ENCODE data around the gene CCHCR1. TPM values are rescaled to one million over a fixed set of nuclear protein-coding genes. Genes with fewer than 3 reads are reported as not detected.

The CCHCR1 gene
- polyA plus RNA-seq, 2 of the 4 experiments (the other 2 are of a cell fraction) = 7.4 to 15.3 TPM

DNA sequence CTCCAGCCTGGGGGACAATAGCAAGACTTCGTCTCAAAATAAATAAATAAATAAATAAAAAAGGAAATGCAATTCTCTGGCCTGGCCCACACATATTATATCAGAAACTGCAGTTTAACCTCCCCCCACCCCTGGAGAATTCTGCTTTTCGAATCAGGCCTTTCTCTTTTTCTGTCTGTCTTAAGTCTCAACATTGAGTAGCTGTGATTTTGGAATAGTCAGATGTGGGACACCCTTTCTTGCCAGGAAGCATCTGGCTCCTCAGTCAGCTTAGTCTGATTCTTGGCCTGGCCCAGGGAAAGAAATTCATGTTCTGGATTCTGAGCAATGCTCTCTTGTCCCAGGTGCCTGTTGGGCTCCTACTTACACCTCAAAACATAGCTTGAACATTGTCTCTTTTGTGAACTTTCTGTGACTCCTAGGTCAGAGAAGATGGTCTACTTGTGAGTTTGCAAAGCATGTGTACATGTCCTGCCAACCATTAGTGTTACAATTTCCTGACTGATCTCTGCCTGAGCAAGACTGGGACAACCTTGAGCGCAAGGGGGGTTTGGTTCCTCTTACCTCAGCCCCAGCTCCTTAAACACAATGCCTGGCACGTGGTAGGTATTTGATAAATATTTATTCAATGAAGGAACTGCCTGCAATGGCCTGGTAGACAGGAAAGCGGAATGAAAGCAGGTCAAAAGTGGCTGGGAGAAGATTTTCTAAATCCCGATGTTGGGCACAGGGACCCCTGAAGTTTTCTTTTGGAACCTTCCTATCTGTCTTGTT, 36.6 kb upstream of the CCHCR1 start:
- no peak overlapping the region for H3K27ac ChIP-seq
- no peak for ATAC-seq
- 74% methylated on average over 6 of the region's 6 CpGs for WGBS (ENCODE audit: missing lambda C conversion rate)
- H3K4me3 ChIP-seq = no peak overlapping the region
- no peak overlapping the region for H3K4me2 ChIP-seq
- no peaks in the 10 kb centered on the region for H3K9me3 ChIP-seq
- no peak for FAIRE-seq
- DNase-seq (ENCODE audit: low read depth in 1 of 2, low spot score in 1 of 2) = no peak
- ChIA-PET CTCF (interaction anchor here (0.7 to 7.5 kb wide), 9 partner anchors 49 to 279 kb away, joined by 3 to 72 read pairs (median 5); partner anchors contain the start of genes PSORS1C1 and PSORS1C2), POLR2A (no interaction called here)
- TF ChIP-seq PHF8 (IDR thresholded peaks at IDR 0.05; ENCODE audit: borderline replicate concordance, low read depth) (no peak), CBX2 (IDR thresholded peaks at IDR 0.05; ENCODE audit: borderline replicate concordance, low read depth) (no peak), EP300 (IDR thresholded peaks at IDR 0.05) (no peak), EHF (CRISPR knock-in tag; IDR thresholded peaks at IDR 0.05) (no peak), KDM5A (IDR thresholded peaks at IDR 0.05) (no peak), BCL3 (IDR thresholded peaks at IDR 0.05) (no peak), CHD4 (IDR thresholded peaks at IDR 0.05; ENCODE audit: borderline replicate concordance) (no peak)
- TF ChIP-seq, protein P1, sequence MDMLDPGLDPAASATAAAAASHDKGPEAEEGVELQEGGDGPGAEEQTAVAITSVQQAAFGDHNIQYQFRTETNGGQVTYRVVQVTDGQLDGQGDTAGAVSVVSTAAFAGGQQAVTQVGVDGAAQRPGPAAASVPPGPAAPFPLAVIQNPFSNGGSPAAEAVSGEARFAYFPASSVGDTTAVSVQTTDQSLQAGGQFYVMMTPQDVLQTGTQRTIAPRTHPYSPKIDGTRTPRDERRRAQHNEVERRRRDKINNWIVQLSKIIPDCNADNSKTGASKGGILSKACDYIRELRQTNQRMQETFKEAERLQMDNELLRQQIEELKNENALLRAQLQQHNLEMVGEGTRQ (IDR thresholded peaks at IDR 0.05) = no peak
- TF ChIP-seq, protein P2, sequence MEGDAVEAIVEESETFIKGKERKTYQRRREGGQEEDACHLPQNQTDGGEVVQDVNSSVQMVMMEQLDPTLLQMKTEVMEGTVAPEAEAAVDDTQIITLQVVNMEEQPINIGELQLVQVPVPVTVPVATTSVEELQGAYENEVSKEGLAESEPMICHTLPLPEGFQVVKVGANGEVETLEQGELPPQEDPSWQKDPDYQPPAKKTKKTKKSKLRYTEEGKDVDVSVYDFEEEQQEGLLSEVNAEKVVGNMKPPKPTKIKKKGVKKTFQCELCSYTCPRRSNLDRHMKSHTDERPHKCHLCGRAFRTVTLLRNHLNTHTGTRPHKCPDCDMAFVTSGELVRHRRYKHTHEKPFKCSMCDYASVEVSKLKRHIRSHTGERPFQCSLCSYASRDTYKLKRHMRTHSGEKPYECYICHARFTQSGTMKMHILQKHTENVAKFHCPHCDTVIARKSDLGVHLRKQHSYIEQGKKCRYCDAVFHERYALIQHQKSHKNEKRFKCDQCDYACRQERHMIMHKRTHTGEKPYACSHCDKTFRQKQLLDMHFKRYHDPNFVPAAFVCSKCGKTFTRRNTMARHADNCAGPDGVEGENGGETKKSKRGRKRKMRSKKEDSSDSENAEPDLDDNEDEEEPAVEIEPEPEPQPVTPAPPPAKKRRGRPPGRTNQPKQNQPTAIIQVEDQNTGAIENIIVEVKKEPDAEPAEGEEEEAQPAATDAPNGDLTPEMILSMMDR (IDR thresholded peaks at IDR 0.05) = no peak
- no peaks in the 10 kb centered on the region for H3K4me1 ChIP-seq

- WGBS (ENCODE audit: missing lambda C conversion rate) = 54% methylated on average over 8 of the region's 8 CpGs
- POLR2A ChIA-PET = no interaction called here
- TF ChIP-seq BCL3 (IDR thresholded peaks at IDR 0.05) = no peak
- TF ChIP-seq, protein P1 (IDR thresholded peaks at IDR 0.05) = no peak
- TF ChIP-seq HOXB5 (CRISPR knock-in tag; IDR thresholded peaks at IDR 0.05) = no peak
- TF ChIP-seq JUN (IDR thresholded peaks at IDR 0.05) = no peak
- TF ChIP-seq HOXB13 (CRISPR knock-in tag; IDR thresholded peaks at IDR 0.05; ENCODE audit: low read depth) = no peak
- no peak for TF ChIP-seq HEYL (CRISPR knock-in tag; IDR thresholded peaks at IDR 0.05)
- no peak for TF ChIP-seq ATOH8 (CRISPR knock-in tag; IDR thresholded peaks at IDR 0.05; ENCODE audit: low read depth)
These were observed 35.6 kb upstream of the CCHCR1 start for GRCh38 chr6:31193206-31193605.

More at GRCh38 chr6:31193206-31193605, 35.6 kb upstream of the CCHCR1 start:
- no peak for ATAC-seq
- no peaks in the 10 kb centered on the region for H3K4me1 ChIP-seq
- CTCF ChIA-PET = interaction anchor here (0.7 to 7.5 kb wide), 18 partner anchors 9 to 297 kb away, joined by 3 to 72 read pairs (median 4); partner anchors contain the start of genes PSORS1C1 and PSORS1C2
- no peak overlapping the region for H3K4me3 ChIP-seq
- no peak for FAIRE-seq
- no peak for DNase-seq (ENCODE audit: low read depth in 1 of 2, low spot score in 1 of 2)
- no peaks in the 10 kb centered on the region for H3K9me3 ChIP-seq
- no peak overlapping the region for H3K4me2 ChIP-seq
- H3K27ac ChIP-seq = no peak overlapping the region
